Lung (tissue), 12 donors: ENCODE results near the gene FOXP1. TPM values are rescaled to one million over a fixed set of nuclear protein-coding genes. Genes with fewer than 3 reads are reported as not detected.

Source experiments
- ATAC-seq: fragments of 200-7000 bp; cut with Tn5 transposase; one replicate; pipeline ENCODE4 v1.9.1; 2020; ENCODE audit warnings: moderate number of reproducible peaks; ENCODE audit not compliant: insufficient read depth, low FRiP score
- DNase-seq, 3 donors: peaks; one replicate each; pipeline ENCODE4 v3.0.0-alpha.2; 2013 to 2017
- H3K27ac ChIP-seq, 2 donors: one replicate each; pipeline ENCODE4 v1.5.1; 2013; ENCODE audit warnings: mild to moderate bottlenecking in 2 of 2, moderate library complexity in 2 of 2, control low read depth in 1 of 2, inconsistent platforms in 1 of 2, low read depth in 1 of 2, low read length in 1 of 2
- H3K27me3 ChIP-seq, 3 donors: one replicate each; pipeline ENCODE4 v1.5.1; 2013; ENCODE audit warnings: low read length in 2 of 3; ENCODE audit not compliant: control insufficient read depth in 3 of 3, insufficient read depth in 3 of 3
- H3K36me3 ChIP-seq, 4 donors: one replicate each; pipeline ENCODE4 v1.5.1; 2013; ENCODE audit warnings: low read length in 4 of 4, mild to moderate bottlenecking in 1 of 4, moderate library complexity in 1 of 4; ENCODE audit not compliant: control insufficient read depth in 4 of 4, insufficient read depth in 4 of 4
- H3K4me1 ChIP-seq, 5 donors: one replicate each; pipeline ENCODE4 v1.5.1; 2013; ENCODE audit warnings: low read length in 5 of 5, mild to moderate bottlenecking in 2 of 5, moderate library complexity in 1 of 5; ENCODE audit not compliant: control insufficient read depth in 5 of 5, insufficient read depth in 5 of 5
- H3K4me3 ChIP-seq: one replicate; pipeline ENCODE4 v1.5.1; 2013; ENCODE audit warnings: mild to moderate bottlenecking, control low read depth, moderate library complexity
- H3K9ac ChIP-seq, 2 donors: one replicate each; pipeline ENCODE4 v1.5.1; 2013; ENCODE audit warnings: low read length in 2 of 2, control low read depth in 1 of 2; ENCODE audit not compliant: insufficient read depth in 1 of 2
- H3K9me3 ChIP-seq, 4 donors: one replicate each; pipeline ENCODE4 v1.5.1; 2013; ENCODE audit warnings: low read length in 3 of 4, mild to moderate bottlenecking in 1 of 4, moderate library complexity in 1 of 4; ENCODE audit not compliant: control insufficient read depth in 4 of 4, insufficient read depth in 3 of 4
- WGBS, 2 donors: extraction: QIAGEN DNeasy Blood & Tissue Kit; methylation state at CpG; one replicate each; pipeline ENCODE4 v1.1.7; 2013; 5-methylcytosine and 5-hydroxymethylcytosine counted together
- polyA plus RNA-seq, 2 donors: library from polyadenylated mRNA; stranded (reverse); fragments of 200-250 nt; gene quantifications; one replicate each; pipeline ENCODE4 v1.2.1, GENCODE V29; 2013
- total RNA-seq, 2 donors: library from RNA; depleted of rRNA in 1 of 2; stranded (reverse); fragments of >200 nt in 1 of 2; gene quantifications; one replicate each; pipeline ENCODE4 v1.2.1, GENCODE V29; 2014 to 2021
- TF ChIP-seq, protein P1 (sequence below): IDR thresholded peaks from 2 replicates; pipeline ENCODE4 v1.5.1; 2012; ENCODE audit warnings: mild to moderate bottlenecking; ENCODE audit errors: control extremely low read depth, extremely low read depth
- donor health status: control.
- donor health status: control.
- donor health status: Bipolar disorder and iron deficiency.
- donor health status: healthy.
- donor health status: DM: yes; HTN: yes; CAD: no.

Gene FOXP1
- total and polyA plus RNA-seq, 4 donors, result 13.8 to 287 (median 73.9) TPM

- TF ChIP-seq, protein P1, sequence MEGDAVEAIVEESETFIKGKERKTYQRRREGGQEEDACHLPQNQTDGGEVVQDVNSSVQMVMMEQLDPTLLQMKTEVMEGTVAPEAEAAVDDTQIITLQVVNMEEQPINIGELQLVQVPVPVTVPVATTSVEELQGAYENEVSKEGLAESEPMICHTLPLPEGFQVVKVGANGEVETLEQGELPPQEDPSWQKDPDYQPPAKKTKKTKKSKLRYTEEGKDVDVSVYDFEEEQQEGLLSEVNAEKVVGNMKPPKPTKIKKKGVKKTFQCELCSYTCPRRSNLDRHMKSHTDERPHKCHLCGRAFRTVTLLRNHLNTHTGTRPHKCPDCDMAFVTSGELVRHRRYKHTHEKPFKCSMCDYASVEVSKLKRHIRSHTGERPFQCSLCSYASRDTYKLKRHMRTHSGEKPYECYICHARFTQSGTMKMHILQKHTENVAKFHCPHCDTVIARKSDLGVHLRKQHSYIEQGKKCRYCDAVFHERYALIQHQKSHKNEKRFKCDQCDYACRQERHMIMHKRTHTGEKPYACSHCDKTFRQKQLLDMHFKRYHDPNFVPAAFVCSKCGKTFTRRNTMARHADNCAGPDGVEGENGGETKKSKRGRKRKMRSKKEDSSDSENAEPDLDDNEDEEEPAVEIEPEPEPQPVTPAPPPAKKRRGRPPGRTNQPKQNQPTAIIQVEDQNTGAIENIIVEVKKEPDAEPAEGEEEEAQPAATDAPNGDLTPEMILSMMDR, result no peak
- Histone ChIP-seq H3K27ac (peak overlapping the region in 1 of 2 donors; percentile 6), H3K4me1 (peaks cover 0 to 29% (median 6%) of the 10 kb centered on the region in 5 donors), H3K9ac (no peak overlapping the region), H3K9me3 (no peaks in the 10 kb centered on the region), H3K27me3 (no peaks in the 10 kb centered on the region), H3K36me3 (peaks cover 0 to 9% (median 6%) of the 10 kb centered on the region in 4 donors), H3K4me3 (no peak overlapping the region)
- 69 to 74% methylated on average over 6 of the region's 6 CpGs for WGBS, 2 donors
- no peak for DNase-seq
- ATAC-seq, result no peak
These were observed 556.6 kb downstream of the FOXP1 start for GRCh38 chr3:71026634-71027578.

DNA sequence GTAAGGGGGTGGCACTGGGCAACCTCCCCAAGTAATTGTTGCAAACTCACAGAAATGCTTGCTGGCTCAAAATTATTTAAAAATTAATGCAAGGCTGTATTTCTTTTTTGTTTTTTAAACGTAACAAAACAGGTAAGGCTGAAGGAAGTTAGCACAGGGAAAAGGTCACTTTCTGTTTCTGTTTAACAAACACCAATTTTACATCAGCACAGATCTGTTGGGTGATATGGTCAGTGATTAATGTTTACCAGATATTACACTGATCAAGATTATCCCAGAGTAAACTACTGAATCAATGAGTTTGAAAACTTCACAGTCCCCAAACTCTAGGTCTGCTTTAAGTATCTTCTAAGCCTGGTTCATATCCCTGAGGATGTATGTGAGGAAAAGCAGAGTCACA is 558.0 kb downstream of the FOXP1 start:
- no peak overlapping the region for H3K9ac ChIP-seq
- no peak for ATAC-seq
- WGBS, 2 donors, result 53 to 79% methylated on average over 1 of the region's 1 CpG
- no peak for DNase-seq
- H3K4me3 ChIP-seq, result no peak overlapping the region
- peaks cover 0 to 21% (median 0%) of the 10 kb centered on the region in 5 donors for H3K4me1 ChIP-seq
- TF ChIP-seq, protein P1, result no peak
- H3K9me3 ChIP-seq, result no peaks in the 10 kb centered on the region
- H3K27me3 ChIP-seq, result no peaks in the 10 kb centered on the region
- H3K27ac ChIP-seq, result no peak overlapping the region
- peaks cover 0 to 8% (median 6%) of the 10 kb centered on the region in 4 donors for H3K36me3 ChIP-seq

DNA sequence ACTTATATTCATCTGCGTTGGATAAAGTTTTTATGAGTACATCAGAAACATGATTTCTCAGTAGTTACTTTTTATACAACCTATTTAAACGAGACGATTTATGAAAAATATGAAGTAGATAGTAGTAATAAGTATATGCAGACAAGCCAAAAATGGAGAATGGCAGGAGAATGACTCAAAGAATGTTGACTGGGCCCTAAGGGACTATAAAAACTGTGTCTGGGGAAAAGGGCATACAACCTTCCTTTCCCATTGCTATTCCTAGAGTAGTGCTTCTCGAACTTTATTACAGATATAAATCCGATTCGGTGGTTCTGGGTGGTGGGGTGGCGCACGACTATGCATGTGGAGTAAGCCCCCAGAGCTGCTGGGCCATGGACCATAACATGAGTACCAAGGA is 558.5 kb downstream of the FOXP1 start:
- H3K9me3 ChIP-seq, result no peaks in the 10 kb centered on the region
- no peak for DNase-seq
- 96 to 97% methylated on average over 8 of the region's 8 CpGs for WGBS, 2 donors
- no peak for ATAC-seq
- TF ChIP-seq, protein P1, result no peak
- no peak overlapping the region for H3K9ac ChIP-seq
- H3K27me3 ChIP-seq, result no peaks in the 10 kb centered on the region
- no peak overlapping the region for H3K27ac ChIP-seq
- H3K4me3 ChIP-seq, result no peak overlapping the region
- peaks cover 0 to 8% (median 4%) of the 10 kb centered on the region in 4 donors for H3K36me3 ChIP-seq
- peaks cover 0 to 23% (median 0%) of the 10 kb centered on the region in 5 donors for H3K4me1 ChIP-seq
